ENCODE results near the gene ABTB2.

- TF ChIP-seq POLR2A (IDR thresholded peaks at IDR 0.05; ENCODE audit: low read length) (no peak), GATA1 (IDR thresholded peaks at IDR 0.05; ENCODE audit: low read depth, low read length) (no peak)
These were observed 135.8 kb downstream of the ABTB2 start for GRCh38 chr11:34222030-34222429.
